PC-9 (cell line): ENCODE results near the gene MIX23.

Experiments
- CTCF ChIP-seq: fragments of 200-600 bp; sonication (generic); conservative IDR thresholded peaks from 2 replicates; pipeline ENCODE4 v1.6.1; 2017; ENCODE audit warnings: mixed run types, antibody characterized with exemption, mild to moderate bottlenecking, moderate library complexity
- EZH2 ChIP-seq: fragments of 200-600 bp; sonication (generic); IDR thresholded peaks from 2 replicates; pipeline ENCODE4 v1.8.0; 2017; ENCODE audit warnings: antibody characterized with exemption, low read depth

- TF ChIP-seq CTCF (no peak), EZH2 (no peak)
Observed at GRCh38 chr3:122405015-122405414, 22.0 kb upstream of the MIX23 start.
